Measurements from ENCODE around the gene WNT3.
"Not testable (repeated sequence)": the region's sequence is repeated elsewhere in the genome, so short reads cannot be mapped to it uniquely, and the experiment has no call there.

Gene WNT3, protein sequence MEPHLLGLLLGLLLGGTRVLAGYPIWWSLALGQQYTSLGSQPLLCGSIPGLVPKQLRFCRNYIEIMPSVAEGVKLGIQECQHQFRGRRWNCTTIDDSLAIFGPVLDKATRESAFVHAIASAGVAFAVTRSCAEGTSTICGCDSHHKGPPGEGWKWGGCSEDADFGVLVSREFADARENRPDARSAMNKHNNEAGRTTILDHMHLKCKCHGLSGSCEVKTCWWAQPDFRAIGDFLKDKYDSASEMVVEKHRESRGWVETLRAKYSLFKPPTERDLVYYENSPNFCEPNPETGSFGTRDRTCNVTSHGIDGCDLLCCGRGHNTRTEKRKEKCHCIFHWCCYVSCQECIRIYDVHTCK

DNA sequence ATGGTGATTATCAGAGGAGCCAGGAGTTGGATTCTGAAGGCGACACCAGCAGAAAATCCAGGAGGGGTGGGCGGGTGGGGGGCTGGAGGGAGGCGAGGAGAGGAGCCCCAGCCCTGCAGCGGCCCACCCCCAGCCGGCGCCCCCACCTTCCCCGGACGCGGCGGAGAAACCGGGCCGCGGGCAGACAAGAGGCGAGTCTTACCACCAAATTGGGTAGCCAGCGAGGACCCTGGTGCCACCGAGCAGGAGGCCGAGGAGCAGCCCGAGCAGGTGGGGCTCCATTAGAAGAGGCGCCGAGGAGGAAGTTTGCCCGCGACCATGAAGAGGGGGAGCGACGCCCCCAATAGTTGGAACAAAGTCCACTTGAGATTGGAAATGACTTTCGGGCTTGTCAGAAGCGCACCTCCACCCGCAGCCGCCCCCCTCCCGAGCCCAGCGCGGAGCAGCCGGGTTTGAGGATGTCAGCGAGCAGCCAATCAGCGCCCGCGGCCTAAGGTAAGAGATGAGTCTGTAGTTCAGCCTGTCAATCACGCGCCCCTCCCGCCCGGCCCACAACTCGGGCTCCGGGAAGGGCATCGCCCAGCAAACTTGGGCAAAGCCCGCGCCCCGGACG lies at the start of gene WNT3:
WNT3 (minus strand) TSS at position 377 of the 613 bp plus-strand sequence; CDS start at position 282, 95 bp downstream.
- no peak for DNase-seq

DNA sequence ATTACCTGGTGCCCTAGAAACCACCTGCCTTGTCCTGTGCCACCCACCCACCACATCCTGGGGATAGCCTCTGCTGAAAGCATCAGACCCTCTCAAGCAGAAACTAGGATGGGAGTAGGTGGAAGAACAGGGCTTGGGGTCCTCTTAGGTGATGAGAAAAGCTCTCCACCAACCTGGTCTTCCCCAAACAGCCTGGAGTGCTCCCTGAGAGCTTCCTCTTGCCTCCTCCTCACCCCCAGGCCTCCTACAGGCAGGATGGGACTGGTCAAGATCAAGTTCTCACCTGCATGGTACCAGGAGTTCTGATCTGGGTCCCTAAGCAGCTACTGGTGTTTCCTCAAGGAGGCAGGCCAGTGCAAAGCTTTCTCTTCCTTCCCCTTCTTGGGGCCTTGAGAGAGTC lies 48.3 kb upstream of the WNT3 start:
- DNase-seq = no peak

DNA sequence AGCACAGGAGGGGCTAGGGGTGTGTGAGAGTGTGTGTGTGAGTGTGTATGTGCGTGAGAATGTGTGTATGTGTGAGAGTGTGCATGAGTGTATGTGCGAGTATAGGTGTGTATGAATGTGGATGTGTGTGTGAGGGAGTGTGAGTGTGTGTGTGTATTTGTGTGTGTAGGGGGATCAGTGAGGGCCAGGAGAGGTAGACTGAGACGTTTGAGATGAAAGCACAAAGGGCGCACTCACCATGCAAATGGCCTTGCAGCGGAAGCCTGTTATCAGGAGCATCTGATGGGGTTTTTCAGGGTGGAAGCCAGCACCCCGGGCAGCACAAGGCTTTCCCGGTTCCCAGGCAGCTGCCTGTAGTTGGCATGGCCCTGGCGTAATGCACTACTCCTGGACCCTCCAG lies 47.8 kb upstream of the WNT3 start:
- DNase-seq = no peak

DNA sequence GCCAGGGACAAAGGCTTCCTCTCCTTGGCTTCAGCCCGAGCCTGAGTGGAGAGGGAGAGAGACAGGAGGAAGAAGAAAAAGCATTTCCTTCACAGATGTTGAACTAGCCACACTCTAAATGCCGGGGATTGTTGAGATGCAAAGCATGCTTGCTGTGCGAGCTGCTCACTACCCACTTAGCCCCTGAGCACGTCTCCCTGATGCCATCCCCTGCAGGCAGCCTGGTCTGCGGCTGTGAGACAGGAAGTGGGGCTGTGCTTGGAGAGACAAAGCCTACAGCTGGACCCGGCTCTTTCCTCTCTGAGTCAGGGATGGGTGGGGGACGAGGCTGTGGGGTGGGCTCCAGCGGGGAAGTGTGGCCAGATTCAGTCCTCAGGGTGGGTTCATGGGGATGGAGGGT lies 46.6 kb upstream of the WNT3 start:
- DNase-seq = no peak

DNA sequence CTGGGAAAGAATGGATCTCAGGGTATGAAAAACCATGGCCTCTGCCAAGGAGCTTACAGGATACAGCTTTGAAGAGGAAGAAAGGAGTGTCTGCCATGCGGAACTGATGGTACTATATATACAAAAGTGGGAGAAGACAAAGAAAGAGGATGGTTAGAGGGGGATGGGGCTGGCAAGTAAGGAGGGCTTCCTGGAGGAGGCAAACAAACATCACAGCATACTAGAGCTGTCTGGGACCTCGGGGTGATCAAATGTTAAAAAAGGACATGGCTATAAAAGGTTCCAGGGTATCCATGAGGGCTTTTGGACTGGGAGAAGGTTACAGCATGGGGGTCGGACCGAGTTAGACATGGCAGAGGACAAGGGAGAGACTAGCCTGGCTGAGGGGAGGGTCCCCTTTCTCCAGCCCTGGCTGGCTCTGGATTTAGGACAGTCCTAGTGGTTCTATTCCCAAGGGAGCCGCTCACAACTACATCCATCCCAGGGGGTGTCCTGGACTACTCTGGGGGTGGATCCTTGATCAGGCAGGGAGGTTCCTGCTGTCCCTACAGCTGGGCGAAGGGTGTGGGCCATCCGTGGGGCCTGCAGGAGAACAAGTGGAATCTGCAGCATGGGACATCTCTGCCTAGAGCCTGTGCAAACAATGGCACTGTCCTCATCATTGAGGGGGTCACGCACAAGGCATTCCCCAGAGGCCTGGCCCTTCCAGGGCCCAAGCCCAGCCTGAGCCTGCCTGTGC lies 45.1 kb upstream of the WNT3 start:
- DNase-seq = no peak

DNA sequence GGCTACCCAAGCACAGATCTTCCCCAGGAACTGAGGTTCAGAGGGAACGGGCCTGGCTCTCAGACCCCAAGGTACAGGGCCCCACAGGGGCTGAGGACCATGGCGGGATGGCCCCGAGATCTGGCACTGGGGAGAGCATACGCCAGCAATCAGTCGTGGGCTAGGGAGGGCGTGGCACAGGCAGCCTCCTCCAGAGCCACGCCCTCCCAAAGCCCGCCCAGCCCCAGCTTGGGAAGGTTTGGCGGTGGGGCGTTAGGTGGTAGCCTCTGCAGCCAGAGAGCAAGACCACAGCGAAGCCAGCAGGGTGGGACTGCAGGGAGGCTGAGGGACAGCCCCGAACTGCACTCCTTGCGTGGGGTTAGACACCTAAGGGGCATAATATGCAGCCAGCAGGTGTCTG lies 44.5 kb upstream of the WNT3 start:
- DNase-seq = no peak

DNA sequence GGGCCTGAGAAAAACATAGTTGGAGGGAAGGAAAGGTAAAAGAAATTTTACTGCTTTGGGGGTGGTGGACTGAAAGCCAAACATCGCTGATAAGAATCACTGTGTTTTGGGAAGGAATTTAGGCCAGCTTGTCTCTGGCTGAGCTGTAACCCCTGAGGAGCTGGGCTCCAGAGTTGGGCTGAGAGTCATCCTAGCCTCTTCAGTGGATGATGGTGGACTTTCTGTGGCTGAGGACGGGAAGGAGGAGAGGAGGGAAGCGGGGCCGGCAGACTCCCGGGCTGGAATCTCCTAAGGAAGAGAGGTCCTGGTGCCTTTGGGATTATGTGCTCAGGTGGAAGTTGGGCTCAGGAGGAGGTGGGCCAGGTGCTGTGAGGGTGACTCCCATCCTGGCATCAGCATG lies 41.5 kb upstream of the WNT3 start:
- DNase-seq = no peak

DNA sequence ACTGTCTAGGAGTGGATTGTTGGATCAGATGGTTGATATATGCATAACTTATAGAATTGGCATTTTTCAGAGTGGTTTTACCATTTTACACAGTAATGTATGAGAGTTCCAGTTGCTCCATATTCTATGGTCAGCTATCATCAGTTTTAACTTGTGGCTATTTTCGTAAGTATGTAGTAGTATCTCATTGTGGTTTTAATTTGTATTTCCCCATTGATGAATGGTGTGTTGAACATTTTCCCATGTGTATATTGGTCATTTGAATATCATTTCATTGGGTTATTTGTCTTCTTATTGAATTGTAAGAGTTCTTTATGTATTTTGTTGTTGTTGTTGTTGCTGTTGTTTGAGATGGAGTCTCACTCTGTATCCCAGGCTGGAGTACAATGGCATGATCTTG lies 39.1 kb upstream of the WNT3 start:
- DNase-seq = no peak

DNA sequence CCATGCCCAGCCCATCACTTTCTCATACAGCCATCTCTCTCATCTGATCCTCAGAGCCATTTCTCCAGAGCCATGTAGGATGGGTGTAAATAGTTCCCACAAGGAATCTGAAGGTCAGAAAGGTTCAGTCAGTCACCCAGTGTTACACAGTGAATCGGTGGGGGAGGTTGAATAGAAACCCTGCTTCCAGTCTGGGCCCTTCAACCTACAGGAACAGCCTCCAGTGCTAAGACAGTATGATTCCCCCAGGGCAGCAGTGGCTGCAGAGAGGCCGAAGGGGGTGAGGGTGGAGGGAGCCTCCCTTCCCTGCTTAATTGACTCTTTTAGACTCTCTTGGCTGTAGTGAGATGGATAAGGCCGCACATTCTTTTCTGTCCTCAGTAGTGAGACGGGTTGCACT lies 36.5 kb upstream of the WNT3 start:
- DNase-seq = no peak

DNA sequence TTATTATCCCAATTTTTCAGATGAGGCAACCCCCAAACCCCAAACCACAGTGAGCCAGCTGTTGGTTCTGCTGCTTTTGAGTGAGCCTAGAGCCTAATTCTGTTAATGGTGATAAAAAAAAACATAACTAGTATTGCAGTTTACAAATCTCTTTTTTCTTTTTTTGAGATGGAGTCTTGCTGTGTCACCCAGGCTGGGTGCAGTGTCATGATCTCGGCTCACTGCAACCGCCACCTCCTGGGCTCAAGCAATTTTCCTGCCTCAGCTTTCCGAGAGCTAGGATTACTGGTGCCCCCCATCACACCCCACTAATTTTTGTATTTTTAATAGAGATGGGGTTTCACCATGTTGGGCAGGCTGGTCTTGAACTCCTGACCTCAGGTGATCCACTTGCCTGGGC lies 36.0 kb upstream of the WNT3 start:
- no peak for DNase-seq

DNA sequence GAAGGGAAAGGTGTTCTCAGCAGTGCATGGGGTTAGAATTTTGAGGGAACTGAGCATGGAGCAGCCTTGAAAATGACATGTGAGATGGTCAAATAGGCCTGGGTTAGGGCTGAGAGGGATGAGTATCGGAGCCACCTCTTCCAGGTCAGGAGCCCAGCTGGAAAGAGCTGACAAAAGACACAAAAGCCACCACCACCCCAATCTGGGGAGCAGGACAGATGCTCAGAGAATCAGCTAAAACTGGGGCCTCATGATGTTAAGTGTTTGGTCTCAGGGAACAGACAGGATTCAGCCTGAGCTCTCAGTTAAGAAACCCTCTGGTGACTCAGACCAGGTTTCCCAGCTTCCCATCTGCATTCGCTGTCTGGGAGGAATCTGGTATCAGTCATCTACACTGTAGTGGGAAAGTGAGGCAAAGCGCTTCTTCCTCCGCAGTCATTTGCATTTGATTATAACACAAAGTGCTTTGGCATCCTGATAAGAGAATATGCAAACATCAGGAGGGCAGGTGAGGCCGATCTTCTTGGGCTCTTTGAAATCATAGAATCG lies 35.5 kb upstream of the WNT3 start:
- DNase-seq = no peak

DNA sequence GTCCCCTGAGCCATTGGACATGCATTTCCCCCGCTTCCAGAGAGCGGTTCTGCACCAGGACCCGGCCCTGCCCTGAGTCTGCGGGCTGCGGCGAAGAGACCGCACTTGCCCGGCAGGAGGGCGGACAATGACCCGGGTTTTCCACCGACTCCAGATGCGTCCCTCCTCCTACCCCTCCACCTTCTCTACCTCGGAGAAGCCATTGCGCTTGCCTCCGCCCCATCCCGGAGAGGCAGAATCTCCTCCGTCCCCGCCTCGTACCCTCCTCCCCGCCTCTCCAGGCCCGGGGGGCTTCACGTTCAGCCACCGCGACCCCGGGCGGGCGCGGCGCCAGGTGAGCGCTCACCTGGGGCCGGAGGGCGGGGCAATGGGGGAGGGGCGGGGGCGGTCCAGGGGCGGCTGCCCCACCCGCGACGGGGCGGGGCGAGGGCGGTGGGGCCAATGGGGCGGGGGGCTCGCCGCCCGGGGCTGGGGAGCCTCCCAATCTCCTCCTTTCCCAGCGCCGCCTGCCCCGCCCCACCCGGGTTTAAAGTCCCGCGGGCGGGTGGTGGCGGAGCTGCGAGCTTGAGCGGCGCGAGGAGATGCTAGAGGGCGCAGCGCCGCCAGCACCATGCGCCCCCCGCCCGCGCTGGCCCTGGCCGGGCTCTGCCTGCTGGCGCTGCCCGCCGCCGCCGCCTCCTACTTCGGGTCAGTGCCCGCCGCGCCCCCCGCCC lies 32.7 kb upstream of the WNT3 start, which contains the start of gene WNT9B:
WNT9B (plus strand) TSS at position 555 of the 713 bp plus-strand sequence; CDS start at position 611, 56 bp downstream.
- DNase-seq = no peak

DNA sequence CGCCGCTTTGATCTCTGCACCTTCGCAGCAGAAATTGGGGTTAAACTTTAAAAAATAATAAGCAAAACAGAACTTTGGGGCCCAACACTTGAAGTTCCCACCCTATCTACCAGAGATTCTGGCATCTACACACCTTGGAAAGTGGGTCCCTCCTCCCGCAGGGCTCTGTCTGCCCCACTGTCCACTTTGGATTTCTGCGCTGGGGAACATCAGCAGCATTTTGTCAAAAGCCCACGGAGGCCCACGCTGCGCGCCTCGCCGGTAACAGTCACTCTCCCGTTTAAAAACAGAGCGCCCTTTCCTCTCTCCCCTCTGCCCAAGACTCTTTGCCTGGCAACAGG lies 32.2 kb upstream of the WNT3 start:
- no peak for DNase-seq

DNA sequence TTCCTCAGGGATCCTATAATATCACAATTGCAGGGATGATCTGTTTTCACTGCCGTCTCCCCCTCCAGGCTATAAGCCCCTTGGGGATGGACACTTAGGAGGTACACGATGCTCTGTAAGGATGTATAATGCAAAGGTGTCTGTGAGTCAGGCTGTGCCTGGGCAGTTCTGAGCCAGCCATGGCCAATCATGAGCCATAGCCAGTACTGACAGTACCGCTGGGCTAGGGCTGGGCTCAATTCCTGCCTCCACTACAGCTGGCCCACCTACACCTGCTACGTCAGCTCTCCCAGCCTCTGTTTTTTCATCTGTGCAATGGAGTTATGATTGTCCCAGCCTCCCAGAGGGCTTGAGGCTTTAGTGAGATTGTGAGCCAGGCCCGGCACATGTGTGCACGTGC lies 30.0 kb upstream of the WNT3 start:
- DNase-seq = no peak

DNA sequence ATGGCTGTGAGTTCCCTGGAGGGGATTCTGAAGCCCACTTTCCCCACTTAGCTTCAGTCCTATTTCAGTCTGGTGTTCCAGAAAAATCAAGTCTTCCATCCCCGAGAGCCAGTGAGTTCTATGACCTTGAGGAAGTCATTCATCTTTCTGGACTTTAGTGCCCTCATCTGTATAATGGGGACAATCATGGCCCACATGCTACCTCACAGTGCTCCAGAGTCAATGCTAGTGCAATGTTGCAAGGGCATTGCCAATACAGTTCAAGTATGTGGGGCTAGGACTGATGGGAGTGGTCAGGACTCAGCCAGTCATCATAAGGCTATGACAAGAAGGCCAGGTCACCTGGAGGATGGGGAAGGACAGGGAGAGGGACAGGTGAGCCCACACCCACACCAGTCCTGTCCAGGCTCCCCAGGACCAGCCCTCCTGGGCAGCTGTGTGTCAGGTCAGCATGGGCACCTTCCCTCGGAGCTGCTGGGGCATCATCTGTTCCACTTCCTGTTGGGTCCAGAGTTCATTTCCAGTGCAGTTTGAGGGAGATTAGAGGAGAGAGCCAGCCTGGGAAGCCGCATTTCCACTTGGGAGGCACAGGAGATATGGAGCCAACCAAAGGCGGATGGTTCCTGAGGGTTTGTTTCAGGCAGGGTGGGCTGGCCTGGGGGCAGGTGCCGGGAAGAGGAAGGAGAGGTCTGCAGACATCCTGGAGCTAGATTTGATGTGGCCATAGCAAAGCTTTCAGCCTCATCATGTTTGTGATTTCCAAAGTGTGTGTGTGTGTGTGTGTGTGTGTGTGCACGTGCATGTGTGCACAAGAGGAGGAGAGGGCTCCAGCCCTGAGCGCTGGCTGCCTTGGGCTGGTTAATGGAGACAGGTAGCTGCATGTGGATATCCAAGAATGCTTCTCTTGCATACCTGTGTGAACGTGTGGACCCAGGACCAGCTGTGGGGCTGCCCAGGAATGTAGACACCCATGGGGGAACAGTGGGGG lies 29.0 kb upstream of the WNT3 start:
- DNase-seq = no peak

DNA sequence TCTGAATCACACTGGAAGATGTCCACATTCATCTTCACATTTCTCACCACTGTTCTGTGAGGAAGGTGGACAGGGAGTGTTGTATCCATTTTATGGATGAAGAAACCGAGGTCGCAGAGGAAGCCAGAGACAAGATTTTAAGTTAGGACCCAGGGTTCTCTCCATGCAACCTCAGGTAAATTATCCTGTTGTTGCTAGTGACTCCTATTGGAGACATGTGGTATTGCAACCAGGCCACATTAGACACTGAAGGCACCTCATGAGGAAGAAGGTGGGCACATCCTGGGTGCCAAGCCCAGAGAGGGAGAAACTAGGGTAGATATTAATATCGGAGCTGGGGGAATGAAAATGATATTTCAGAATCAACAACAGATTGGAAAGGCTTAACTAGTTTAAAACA lies 24.3 kb upstream of the WNT3 start:
- DNase-seq = no peak

DNA sequence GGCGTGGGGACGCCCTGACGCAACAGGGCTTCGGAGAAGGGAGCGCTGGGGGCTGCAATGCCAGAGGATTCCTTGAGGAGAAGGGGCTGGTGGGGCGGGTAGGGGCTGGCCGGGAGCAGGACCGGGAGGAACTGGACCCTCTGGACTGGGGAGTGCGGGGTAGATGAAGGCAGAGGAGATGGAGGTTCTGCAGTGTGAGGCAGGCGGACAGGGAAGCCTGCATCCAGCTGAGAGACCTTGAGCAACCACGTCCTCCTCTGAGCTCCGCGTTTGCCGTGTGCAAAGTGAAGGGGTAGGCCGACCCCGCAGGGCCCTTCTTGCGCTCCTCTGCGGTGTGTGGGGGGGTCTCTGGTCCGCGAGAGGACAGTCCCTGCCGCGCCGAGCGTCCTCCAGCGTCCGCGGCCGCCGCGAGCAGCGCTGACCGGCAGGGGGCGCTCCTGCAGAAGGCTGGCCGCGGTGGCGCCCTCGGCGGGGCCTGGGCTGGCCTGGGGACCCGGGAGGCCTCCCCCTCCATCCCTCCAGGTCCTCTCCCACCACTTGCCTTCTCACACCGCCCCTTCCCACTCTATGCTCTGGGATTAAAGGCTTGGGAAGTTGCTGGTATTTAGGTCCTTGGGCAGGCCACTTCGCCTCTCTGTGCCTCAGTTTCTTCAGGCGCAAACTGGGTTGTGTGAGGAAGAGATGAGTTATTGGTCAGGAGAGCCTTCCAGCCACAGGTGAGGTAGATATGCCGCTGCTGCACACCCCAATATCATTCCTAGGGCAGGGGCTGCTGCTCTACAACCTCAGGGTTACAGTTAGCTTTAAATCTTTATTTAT lies 23.3 kb upstream of the WNT3 start:
- DNase-seq = no peak

DNA sequence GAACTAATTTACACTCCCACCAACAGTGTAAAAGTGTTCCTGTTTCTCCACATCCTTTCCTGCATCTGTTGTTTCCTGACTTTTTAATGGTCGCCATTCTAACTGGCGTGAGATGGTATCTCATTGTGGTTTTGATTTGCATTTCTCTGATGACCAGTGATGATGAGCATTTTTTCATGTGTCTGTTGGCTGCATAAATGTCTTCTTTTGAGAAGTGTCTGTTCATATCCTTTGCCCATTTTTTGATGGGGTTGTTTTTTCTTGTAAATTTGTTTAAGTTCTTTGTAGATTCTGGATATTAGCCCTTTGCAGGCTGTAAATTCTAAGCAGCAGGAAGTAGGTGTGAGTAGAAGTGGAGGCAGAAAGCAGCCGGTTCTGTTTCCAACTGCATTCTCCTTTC lies 22.1 kb upstream of the WNT3 start:
- DNase-seq = not testable (repeated sequence)

DNA sequence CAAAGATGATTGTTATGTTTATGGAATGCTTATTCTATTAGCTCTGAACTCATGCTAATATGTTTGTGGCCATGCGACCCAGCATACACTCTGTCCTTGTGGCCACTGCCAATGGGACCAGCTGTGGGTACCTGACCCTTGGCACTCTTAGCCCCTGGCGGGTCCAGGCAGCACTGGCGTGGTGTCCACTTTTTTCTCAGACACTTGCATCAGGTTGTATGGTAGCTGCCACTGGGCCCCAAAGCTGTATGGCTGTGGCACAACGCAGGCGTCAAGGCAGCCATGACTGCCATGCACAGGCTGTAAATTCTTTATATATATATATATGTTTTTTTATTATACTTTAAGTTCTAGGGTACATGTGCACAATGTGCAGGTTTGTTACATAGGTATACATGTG lies 20.7 kb upstream of the WNT3 start:
- no peak for DNase-seq

DNA sequence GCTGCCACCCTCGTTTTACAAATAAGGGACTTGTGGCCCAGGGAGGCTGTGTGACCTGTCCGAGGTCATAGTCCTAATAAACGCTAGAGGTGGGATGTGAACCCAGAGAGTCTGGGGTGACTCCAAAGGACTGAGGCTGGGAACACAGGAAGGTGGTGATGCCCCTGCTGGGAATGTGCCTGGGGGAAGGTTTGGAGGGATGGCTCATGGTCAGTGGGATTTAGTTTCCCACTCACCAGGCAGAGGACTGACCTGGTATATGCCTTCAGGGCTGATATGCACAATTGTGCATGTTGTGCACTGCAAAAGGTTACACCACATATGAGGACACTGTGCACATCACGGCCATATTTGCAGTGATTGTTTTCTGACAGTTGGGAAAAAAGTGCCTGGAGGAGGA lies 19.0 kb upstream of the WNT3 start:
- no peak for DNase-seq

DNA sequence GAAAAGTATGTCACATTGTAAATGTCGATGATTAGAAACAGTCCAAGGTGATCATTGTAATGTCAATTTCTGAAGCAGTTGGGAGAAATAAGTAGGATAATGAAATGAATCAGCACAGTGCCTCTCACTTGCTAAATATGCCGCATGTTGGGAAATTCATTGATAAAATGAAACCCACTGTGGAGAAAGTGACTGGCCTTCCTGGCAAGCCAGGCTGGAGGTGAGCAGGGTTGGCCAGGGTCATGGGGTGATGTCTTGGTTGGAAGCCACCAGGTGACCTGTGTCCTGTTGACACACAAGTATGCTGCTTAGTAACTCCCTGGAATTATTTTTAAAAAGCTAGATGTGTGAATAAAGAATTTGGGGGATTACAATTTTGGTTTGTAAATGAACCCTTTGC lies 18.0 kb upstream of the WNT3 start:
- DNase-seq = no peak
